ENCODE measurements around the gene MBL2. TPM values are rescaled to one million over a fixed set of nuclear protein-coding genes. Genes with fewer than 3 reads are reported as not detected.

MBL2 gene
- total and polyA plus RNA-seq, 7 donors: not detected

DNA sequence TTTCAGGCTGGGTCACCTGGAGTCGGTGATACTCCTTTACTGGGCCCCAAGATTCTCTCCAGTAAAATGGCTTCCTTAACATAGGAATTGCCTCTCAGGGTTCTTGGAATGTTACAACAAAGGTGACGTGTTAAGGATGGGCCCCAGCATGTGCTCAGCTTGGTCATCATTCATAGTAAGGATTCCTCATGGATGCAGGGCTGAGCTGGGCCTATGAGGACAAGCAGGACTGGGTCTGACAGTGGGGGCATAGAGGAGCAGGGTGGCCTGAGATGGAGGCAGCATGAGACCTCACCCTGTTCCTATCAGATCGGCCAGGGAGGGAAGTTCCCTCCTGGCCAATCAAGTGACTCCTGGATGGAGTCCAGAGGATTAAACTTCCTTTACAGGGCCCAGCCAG lies 12.8 kb upstream of the MBL2 start:
- H3K9me3 ChIP-seq: no peaks in the 10 kb centered on the region
- no peak overlapping the region for H3K27ac ChIP-seq
- TF ChIP-seq POLR2A (IDR thresholded peaks at IDR 0.05) (no peak), POLR2AphosphoS5 (IDR thresholded peaks at IDR 0.05) (no peak), EP300 (IDR thresholded peaks at IDR 0.05) (no peak)
- TF ChIP-seq, protein P1, sequence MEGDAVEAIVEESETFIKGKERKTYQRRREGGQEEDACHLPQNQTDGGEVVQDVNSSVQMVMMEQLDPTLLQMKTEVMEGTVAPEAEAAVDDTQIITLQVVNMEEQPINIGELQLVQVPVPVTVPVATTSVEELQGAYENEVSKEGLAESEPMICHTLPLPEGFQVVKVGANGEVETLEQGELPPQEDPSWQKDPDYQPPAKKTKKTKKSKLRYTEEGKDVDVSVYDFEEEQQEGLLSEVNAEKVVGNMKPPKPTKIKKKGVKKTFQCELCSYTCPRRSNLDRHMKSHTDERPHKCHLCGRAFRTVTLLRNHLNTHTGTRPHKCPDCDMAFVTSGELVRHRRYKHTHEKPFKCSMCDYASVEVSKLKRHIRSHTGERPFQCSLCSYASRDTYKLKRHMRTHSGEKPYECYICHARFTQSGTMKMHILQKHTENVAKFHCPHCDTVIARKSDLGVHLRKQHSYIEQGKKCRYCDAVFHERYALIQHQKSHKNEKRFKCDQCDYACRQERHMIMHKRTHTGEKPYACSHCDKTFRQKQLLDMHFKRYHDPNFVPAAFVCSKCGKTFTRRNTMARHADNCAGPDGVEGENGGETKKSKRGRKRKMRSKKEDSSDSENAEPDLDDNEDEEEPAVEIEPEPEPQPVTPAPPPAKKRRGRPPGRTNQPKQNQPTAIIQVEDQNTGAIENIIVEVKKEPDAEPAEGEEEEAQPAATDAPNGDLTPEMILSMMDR (IDR thresholded peaks at IDR 0.05): no peak
- H3K36me3 ChIP-seq: no peaks in the 10 kb centered on the region
- no peaks in the 10 kb centered on the region for H3K4me1 ChIP-seq
- DNase-seq: no peak
- H3K27me3 ChIP-seq: no peaks in the 10 kb centered on the region
- H3K4me3 ChIP-seq: no peak overlapping the region
- intact Hi-C loops (cut with DNase I): no loop called here
- WGBS, 2 donors: 15 to 43% methylated on average over 3 of the region's 3 CpGs

DNA sequence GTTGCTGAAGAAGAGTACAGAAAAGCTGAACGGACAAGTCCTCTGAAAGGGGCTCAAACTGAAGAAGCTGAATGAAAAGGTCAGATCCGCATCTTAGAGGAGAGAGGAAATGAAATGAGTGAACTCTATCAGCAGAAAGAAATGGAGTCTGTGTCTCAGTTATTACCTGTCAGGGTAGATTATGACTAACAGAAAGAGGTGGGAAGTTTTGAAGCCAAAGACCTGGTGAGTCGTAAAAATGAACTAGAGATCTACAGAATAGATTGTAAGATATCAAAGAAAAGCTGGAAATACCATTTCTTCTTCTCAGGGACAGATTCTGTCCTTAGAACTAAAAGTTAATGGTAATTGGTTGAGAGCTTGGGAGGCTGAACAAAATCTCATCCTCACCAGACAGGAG lies 11.1 kb upstream of the MBL2 start:
- Histone ChIP-seq H3K4me3 (no peak overlapping the region), H3K27me3 (peaks cover 0 to 6% (median 0%) of the 10 kb centered on the region in 3 donors), H3K27ac (no peak overlapping the region), H3K9me3 (no peaks in the 10 kb centered on the region), H3K4me1 (no peaks in the 10 kb centered on the region), H3K36me3 (no peaks in the 10 kb centered on the region)
- DNase-seq: no peak
- TF ChIP-seq POLR2A (IDR thresholded peaks at IDR 0.05): no peak
- no peak for TF ChIP-seq POLR2AphosphoS5 (IDR thresholded peaks at IDR 0.05)
- TF ChIP-seq, protein P1 (IDR thresholded peaks at IDR 0.05): no peak
- TF ChIP-seq EP300 (IDR thresholded peaks at IDR 0.05): no peak
- intact Hi-C loops (cut with DNase I): loop anchor here (5.0 kb wide), 1 partner anchor 471 kb away; the partner anchor contains the start of gene DKK1
- 80 to 81% methylated on average over 3 of the region's 3 CpGs for WGBS, 2 donors

DNA sequence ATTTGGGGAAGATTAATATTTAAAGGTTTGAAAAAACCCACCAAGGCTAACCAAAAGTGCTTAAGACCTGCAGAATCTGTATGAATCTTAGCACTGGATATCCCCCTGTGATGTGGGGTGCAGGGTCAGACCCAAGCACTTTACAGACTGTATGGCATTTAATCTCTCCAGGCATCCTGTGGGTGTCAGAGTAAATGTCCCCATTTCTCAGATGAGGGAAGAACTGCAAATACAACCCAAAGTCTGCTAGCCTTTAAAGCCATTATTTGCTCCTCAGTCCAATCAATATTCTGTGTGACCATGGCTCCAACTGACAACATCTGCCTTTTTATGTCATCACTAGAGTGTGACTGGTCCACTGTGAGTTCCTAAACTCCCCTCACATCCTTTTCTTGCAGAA lies 10.0 kb upstream of the MBL2 start:
- H3K4me1 ChIP-seq: no peaks in the 10 kb centered on the region

DNA sequence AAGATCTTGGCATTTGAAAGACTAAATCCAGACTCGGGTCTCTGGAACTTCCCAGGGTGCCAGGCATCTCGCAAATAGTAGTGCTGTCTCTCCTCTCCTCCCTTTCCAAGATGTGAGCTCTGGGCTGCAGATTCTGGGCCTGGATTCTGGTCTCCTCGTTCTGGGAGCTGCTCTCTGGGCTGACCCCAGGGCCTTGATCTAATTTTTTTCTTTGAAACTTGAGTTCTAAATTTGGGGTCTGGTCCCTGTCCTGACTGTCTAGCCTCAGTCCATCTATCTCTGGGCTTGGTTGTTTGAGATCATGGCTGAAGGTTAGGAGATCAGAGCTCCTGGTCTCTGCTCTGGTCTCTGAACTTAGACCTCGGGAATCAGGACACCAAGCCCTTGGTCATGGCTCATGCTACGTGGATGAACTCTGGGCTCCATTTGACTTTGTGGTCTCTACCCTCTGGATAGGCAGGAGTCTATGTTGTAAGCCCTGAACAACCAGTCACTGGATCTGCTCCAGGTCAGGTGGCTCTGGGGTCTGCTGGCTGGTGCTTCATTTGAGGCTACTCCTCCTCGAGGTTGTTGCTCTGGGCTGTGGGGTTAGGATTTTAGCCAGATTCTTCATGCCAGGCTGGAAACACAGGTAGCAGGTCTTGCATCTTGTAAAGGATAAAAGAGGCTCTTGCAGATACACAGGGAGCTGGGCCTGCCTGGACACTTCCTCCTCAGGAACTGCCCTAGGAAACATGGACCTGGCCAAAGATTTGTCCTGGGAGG lies 8.0 kb upstream of the MBL2 start:
- H3K9me3 ChIP-seq: no peaks in the 10 kb centered on the region
- intact Hi-C loops (cut with DNase I): loop anchor here (5.0 kb wide), 1 partner anchor 468 kb away; the partner anchor contains the start of gene DKK1
- H3K4me1 ChIP-seq: no peaks in the 10 kb centered on the region
- DNase-seq: no peak
- WGBS, 2 donors: 45 to 51% methylated on average over 6 of the region's 6 CpGs
- H3K36me3 ChIP-seq: no peaks in the 10 kb centered on the region
- peaks cover 0 to 6% (median 0%) of the 10 kb centered on the region in 3 donors for H3K27me3 ChIP-seq
- no peak overlapping the region for H3K27ac ChIP-seq
- TF ChIP-seq POLR2A (IDR thresholded peaks at IDR 0.05) (no peak), POLR2AphosphoS5 (IDR thresholded peaks at IDR 0.05) (no peak), EP300 (IDR thresholded peaks at IDR 0.05) (no peak)
- TF ChIP-seq, protein P1 (IDR thresholded peaks at IDR 0.05): peak in 1 of 4 experiments; percentile 3
- H3K4me3 ChIP-seq: no peak overlapping the region

More for the DNA sequence above, 10.0 kb upstream of the MBL2 start:
- intact Hi-C loops (cut with DNase I): loop anchor here (5.0 kb wide), 1 partner anchor 470 kb away; the partner anchor contains the start of gene DKK1
- no peak overlapping the region for H3K4me3 ChIP-seq
- TF ChIP-seq POLR2AphosphoS5 (IDR thresholded peaks at IDR 0.05): no peak
- no peak for TF ChIP-seq POLR2A (IDR thresholded peaks at IDR 0.05)
- no peak for TF ChIP-seq EP300 (IDR thresholded peaks at IDR 0.05)
- TF ChIP-seq, protein P1 (IDR thresholded peaks at IDR 0.05): no peak
- H3K9me3 ChIP-seq: no peaks in the 10 kb centered on the region
- no peak for DNase-seq
- no peaks in the 10 kb centered on the region for H3K36me3 ChIP-seq
- H3K27me3 ChIP-seq: peaks cover 0 to 6% (median 0%) of the 10 kb centered on the region in 3 donors
- H3K27ac ChIP-seq: no peak overlapping the region

Measured in sigmoid colon (tissue), 7 donors.